T-helper 1 cell treated with Interleukin-12 subunit alpha and Interleukin-12 subunit beta and Interleukin-4 antibody, amounts not matched to agents 30 μg/mL and 1 μg/mL, for 36 hours (primary cell): Measurements from ENCODE around the gene ELMO1.

Experiments used
- H3K27ac Mint-ChIP-seq: one replicate; pipeline ENCODE4 v1.8.0; 2021; ENCODE audit warnings: mild to moderate bottlenecking, mixed read lengths
- H3K27me3 Mint-ChIP-seq: one replicate; pipeline ENCODE4 v1.8.0; 2021; ENCODE audit warnings: low read depth, mixed read lengths
- H3K36me3 Mint-ChIP-seq: one replicate; pipeline ENCODE4 v1.8.0; 2021; ENCODE audit warnings: low read depth, mixed read lengths
- H3K4me1 Mint-ChIP-seq: one replicate; pipeline ENCODE4 v1.8.0; 2021; ENCODE audit warnings: low read depth, mixed read lengths
- H3K4me3 Mint-ChIP-seq: one replicate; pipeline ENCODE4 v1.8.0; 2021; ENCODE audit warnings: mild to moderate bottlenecking, moderate library complexity, mixed read lengths
- H3K9me3 Mint-ChIP-seq: one replicate; pipeline ENCODE4 v1.8.0; 2021; ENCODE audit warnings: mixed read lengths

ELMO1 gene

DNA sequence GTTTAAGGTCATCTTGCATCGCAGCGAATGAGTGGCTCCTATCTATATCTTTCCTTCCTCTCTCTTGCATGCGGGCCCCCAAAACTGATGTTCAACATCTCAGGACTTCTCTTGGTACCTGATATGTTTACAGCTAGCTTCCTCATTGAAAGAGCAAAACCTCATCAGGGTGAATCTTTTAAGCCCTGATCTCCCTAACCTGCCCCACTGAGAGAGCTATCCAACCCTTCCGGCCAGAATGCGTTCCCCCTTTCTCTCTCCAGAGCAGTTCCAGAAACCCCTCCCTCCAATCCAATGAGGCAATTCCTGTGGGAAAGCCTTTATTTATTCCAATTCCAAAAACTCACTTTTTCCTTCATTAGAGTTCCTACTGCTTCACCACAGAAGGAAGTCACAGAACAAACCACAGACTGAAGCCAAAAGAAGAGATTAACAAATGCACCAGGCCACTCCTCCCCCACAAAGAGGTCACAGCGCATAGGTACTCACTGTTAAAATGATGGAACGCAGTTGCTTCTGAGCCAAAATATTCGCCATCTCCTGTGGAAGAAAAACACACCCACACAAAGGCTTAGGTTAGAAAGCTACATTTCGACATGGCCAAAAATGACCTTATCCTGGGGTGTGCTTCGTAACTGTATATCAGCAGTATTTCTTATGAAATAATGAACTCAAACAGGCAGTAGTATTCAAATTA, 232.4 kb downstream of the ELMO1 start:
- H3K36me3 Mint-ChIP-seq, result peaks cover 16% of the 10 kb centered on the region
- no peak overlapping the region for H3K4me3 Mint-ChIP-seq
- H3K27me3 Mint-ChIP-seq, result no peaks in the 10 kb centered on the region
- no peak overlapping the region for H3K27ac Mint-ChIP-seq
- peaks cover 14% of the 10 kb centered on the region for H3K4me1 Mint-ChIP-seq
- no peaks in the 10 kb centered on the region for H3K9me3 Mint-ChIP-seq

DNA sequence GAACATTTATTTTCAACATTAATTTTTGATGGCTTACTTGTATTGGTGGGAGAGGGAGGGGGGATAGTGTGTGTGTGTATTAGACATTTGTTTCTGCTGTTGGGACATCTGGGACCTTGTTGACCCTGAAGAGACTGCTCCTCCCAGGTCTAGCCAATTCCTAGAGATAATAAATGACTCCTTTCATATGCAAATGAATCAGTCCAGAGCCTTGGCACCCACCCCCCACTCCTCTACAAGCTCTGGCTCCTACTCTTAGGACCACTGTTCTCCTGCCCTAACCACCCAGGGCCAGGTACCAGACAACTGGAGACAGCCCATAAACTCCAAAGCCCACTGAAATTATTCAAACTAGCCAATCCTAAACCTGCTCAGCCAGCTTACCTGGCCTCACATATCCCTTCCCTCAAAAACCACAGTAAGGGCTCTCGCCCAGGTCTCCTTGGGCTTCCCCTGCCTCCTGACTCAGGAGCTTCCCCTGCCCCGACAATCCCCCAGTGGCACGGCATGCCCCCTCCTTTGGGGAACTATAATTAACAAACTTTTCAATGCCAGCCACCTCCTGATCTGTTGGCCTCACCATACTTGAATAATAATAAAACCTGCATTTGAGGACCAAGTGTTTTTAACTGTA, 233.3 kb downstream of the ELMO1 start:
- H3K27me3 Mint-ChIP-seq, result no peaks in the 10 kb centered on the region
- peaks cover 14% of the 10 kb centered on the region for H3K4me1 Mint-ChIP-seq
- H3K9me3 Mint-ChIP-seq, result no peaks in the 10 kb centered on the region
- no peak overlapping the region for H3K27ac Mint-ChIP-seq
- peaks cover 16% of the 10 kb centered on the region for H3K36me3 Mint-ChIP-seq
- H3K4me3 Mint-ChIP-seq, result no peak overlapping the region

DNA sequence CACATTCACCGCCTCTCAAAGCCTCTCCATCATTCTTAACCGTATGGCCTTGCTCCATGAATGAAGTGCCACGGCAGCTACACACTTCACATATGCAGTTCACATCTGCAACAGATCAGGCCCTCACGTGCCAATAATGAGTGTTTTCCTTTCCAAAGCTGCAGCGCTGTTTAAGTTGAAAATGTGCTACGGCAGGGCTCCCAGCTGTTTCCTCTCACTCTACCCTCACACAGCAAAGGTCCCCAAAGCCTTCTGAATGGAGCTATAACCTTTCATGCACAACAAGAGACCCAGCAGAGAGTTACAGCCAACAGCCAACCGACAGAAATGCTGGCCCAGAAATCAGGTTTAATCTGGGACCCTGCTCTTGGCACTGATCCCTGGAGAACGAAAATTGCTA, 236.1 kb downstream of the ELMO1 start:
- H3K9me3 Mint-ChIP-seq, result no peaks in the 10 kb centered on the region
- H3K4me1 Mint-ChIP-seq, result peaks cover 13% of the 10 kb centered on the region
- no peaks in the 10 kb centered on the region for H3K27me3 Mint-ChIP-seq
- no peak overlapping the region for H3K4me3 Mint-ChIP-seq
- H3K27ac Mint-ChIP-seq, result no peak overlapping the region
- H3K36me3 Mint-ChIP-seq, result peaks cover 19% of the 10 kb centered on the region

DNA sequence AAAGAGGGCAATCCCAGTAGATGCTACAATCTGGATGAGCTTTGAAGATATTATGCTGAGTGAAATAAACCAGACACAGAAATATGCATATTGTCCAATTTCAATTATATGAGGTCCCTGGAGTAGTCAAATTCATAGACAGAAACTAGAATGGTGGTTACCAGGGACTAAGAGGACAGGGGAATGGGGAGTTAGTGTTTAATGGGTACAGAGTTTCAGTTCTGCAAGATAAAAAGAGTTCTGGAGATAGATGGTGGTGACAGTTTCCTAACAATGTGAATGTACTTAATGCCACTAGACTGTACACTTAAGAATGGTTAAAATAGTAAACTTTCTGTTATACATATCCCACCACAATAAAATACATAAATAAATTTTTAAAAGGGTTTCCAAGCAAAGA, 236.6 kb downstream of the ELMO1 start:
- H3K27ac Mint-ChIP-seq, result no peak overlapping the region
- peaks cover 19% of the 10 kb centered on the region for H3K36me3 Mint-ChIP-seq
- H3K4me3 Mint-ChIP-seq, result no peak overlapping the region
- H3K27me3 Mint-ChIP-seq, result no peaks in the 10 kb centered on the region
- H3K9me3 Mint-ChIP-seq, result no peaks in the 10 kb centered on the region
- H3K4me1 Mint-ChIP-seq, result peaks cover 10% of the 10 kb centered on the region

DNA sequence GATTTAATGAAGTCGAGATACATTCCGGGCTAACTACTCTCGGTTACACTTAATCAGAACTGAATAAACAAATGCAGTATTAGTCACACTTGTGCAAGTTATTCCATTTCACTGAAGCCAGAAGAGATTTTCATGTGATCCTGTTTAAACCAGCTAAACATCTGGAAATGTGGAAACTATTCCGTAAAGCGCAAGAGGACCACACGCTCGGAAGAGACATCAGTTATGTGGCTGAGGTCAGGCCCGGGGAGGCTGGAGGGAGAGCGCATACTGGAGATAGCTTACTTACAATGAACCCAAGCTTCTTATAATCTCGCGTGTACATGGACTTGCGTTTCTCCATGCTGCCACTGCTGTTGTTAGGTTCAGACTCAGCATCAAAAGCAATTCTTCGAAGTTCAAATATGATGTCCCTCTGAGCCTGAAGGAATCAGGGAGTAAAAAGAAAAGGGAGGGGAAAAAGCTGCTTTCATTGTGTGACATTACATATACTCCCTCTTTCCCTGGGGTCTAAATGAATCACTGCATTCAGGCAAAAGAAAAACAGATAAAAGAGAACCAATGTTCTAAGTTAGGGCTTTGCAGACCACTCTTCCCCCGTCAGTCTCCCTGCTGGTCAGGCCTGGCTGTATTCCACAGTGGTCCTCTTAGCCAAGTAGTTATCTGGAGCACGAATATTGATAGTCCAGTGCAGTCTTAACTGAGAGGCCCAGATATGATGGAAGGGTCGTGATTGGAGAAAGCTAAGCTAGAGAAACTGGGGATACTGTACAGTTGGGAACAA, 237.4 kb downstream of the ELMO1 start:
- no peaks in the 10 kb centered on the region for H3K9me3 Mint-ChIP-seq
- no peak overlapping the region for H3K4me3 Mint-ChIP-seq
- H3K27ac Mint-ChIP-seq, result no peak overlapping the region
- H3K4me1 Mint-ChIP-seq, result peaks cover 8% of the 10 kb centered on the region
- peaks cover 19% of the 10 kb centered on the region for H3K36me3 Mint-ChIP-seq
- no peaks in the 10 kb centered on the region for H3K27me3 Mint-ChIP-seq

- Mint-ChIP-seq H3K4me1 (peaks cover 9% of the 10 kb centered on the region), H3K4me3 (no peak overlapping the region), H3K36me3 (peaks cover 23% of the 10 kb centered on the region), H3K27ac (no peak overlapping the region), H3K9me3 (no peaks in the 10 kb centered on the region), H3K27me3 (no peaks in the 10 kb centered on the region)
These were observed 239.5 kb downstream of the ELMO1 start for GRCh38 chr7:37209195-37209594.

- Mint-ChIP-seq H3K27ac (no peak overlapping the region), H3K4me3 (no peak overlapping the region), H3K4me1 (peaks cover 9% of the 10 kb centered on the region), H3K9me3 (no peaks in the 10 kb centered on the region), H3K36me3 (peaks cover 28% of the 10 kb centered on the region), H3K27me3 (no peaks in the 10 kb centered on the region)
These were observed 240.1 kb downstream of the ELMO1 start for GRCh38 chr7:37208528-37208927.

GRCh38 chr7:37206192-37206591, 242.5 kb downstream of the ELMO1 start:
- no peaks in the 10 kb centered on the region for H3K27me3 Mint-ChIP-seq
- H3K36me3 Mint-ChIP-seq, result peaks cover 27% of the 10 kb centered on the region
- H3K4me1 Mint-ChIP-seq, result peaks cover 9% of the 10 kb centered on the region
- H3K9me3 Mint-ChIP-seq, result no peaks in the 10 kb centered on the region
- H3K4me3 Mint-ChIP-seq, result no peak overlapping the region
- H3K27ac Mint-ChIP-seq, result no peak overlapping the region

DNA sequence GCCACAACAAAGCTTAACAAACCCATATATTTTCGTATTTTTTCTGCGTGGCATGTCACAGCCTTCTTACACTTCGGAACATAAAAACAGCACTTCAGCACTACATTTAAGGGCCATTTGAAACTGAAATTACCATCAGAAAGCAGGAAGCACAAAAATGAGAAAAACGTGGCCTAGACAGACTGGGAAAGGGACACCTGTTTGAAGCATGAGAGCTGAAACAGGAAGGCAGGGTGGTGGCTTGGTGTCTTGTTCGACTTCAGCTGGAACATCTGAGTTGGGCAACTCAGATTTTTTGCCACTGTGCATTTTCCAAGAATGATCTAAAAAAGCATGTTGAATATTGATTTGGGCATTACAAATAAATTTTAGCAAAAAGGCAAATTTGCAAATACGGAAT, 243.2 kb downstream of the ELMO1 start:
- H3K36me3 Mint-ChIP-seq, result peaks cover 23% of the 10 kb centered on the region

GRCh38 chr7:37201876-37202198, 246.8 kb downstream of the ELMO1 start:
- H3K27ac Mint-ChIP-seq, result no peak overlapping the region
- H3K4me3 Mint-ChIP-seq, result no peak overlapping the region
- peaks cover 6% of the 10 kb centered on the region for H3K4me1 Mint-ChIP-seq
- no peaks in the 10 kb centered on the region for H3K9me3 Mint-ChIP-seq
- H3K36me3 Mint-ChIP-seq, result peaks cover 24% of the 10 kb centered on the region
- H3K27me3 Mint-ChIP-seq, result no peaks in the 10 kb centered on the region

More for the DNA sequence above, 243.2 kb downstream of the ELMO1 start:
- H3K4me1 Mint-ChIP-seq, result peaks cover 9% of the 10 kb centered on the region
- no peak overlapping the region for H3K4me3 Mint-ChIP-seq
- H3K27ac Mint-ChIP-seq, result peak overlapping the region; percentile 15
- H3K9me3 Mint-ChIP-seq, result no peaks in the 10 kb centered on the region
- H3K27me3 Mint-ChIP-seq, result no peaks in the 10 kb centered on the region

DNA sequence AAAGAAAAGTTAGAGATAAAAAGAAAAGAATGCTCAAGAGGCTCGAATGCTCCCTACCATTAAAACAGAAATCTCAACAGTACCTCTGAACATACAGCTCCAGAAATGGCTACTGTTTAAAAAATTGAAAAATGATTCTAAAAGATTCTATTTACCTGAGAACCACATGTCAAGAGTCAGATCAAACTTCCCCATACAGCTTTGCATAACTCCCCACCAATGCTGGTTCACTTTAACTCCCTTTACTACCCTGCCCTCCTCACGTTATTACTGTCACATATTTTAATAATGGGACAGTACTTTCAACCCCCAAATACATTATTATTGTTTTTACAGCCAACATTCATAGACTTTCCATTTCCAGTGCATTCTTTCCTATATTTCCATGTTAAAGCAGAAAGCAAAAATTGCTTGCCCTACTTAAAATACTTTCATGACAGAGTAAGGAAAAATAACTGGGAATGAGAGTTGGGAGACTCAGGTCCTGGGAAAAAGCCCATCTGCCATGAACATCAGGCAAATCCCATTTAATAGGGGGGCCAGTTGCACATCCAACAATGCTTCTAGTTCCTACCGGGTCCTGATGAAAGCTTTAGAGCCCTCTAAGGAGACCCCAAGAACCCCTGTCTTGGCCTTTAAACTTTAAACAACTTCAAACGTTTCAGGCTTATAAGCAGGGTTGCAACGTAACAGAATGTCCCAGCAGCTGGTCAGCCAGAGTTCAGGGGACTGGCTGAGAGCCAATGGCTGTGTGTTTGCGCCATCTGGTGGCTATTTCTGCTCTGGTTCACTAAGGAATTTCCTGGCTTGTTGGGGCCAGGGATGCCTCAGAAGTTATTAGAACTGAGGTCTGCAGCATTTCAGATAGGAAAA, 247.4 kb downstream of the ELMO1 start:
- H3K4me1 Mint-ChIP-seq, result peaks cover 6% of the 10 kb centered on the region
- no peak overlapping the region for H3K27ac Mint-ChIP-seq
- no peak overlapping the region for H3K4me3 Mint-ChIP-seq
- peaks cover 24% of the 10 kb centered on the region for H3K36me3 Mint-ChIP-seq
- no peaks in the 10 kb centered on the region for H3K27me3 Mint-ChIP-seq
- H3K9me3 Mint-ChIP-seq, result no peaks in the 10 kb centered on the region

DNA sequence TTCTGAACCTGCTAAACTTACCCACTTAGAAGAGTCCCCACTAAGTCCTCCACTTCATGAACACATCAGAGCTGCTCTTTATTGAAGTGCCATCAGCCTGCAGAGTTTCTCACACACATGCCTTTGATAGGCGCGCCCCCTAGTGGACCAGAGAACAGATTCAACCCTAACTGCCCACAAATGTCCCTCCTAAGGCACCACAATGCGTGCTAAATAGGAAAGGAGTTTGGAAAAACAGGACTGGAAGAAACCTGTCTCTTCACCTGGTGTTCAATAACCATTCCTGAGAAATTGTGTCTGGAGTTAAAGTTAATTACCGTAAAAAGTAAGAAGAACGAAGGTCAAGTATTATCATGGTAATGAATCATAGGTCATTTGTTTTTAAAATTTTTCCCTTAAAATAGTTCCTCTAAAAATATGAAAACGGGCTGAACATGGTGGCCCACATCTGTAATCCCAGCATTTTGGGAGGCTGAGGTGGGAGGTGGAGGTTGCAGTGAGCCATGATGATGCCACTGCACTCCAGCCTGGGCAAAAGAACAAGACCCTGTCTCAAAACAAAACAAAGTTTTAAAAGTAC, 249.7 kb downstream of the ELMO1 start:
- Mint-ChIP-seq H3K9me3 (no peaks in the 10 kb centered on the region), H3K27me3 (no peaks in the 10 kb centered on the region), H3K4me1 (peaks cover 5% of the 10 kb centered on the region), H3K36me3 (peaks cover 20% of the 10 kb centered on the region), H3K4me3 (no peak overlapping the region), H3K27ac (no peak overlapping the region)

GRCh38 chr7:37198041-37198905, 250.4 kb downstream of the ELMO1 start:
- Mint-ChIP-seq H3K27me3 (no peaks in the 10 kb centered on the region), H3K27ac (no peak overlapping the region), H3K9me3 (no peaks in the 10 kb centered on the region), H3K4me1 (peaks cover 5% of the 10 kb centered on the region), H3K4me3 (no peak overlapping the region), H3K36me3 (peaks cover 16% of the 10 kb centered on the region)
